Activated naive CD8-positive, alpha-beta T cell (primary cell): Measurements from ENCODE around the gene ZNF664.

ENCODE experiments used
- H3K27ac Mint-ChIP-seq: one replicate; pipeline ENCODE4 v1.8.0; 2021; ENCODE audit warnings: mixed read lengths
- H3K27me3 Mint-ChIP-seq: one replicate; pipeline ENCODE4 v1.8.0; 2021; ENCODE audit warnings: mixed read lengths
- H3K36me3 Mint-ChIP-seq: one replicate; pipeline ENCODE4 v1.8.0; 2021; ENCODE audit warnings: mixed read lengths
- H3K4me1 Mint-ChIP-seq: one replicate; pipeline ENCODE4 v1.8.0; 2021; ENCODE audit warnings: low read depth, mixed read lengths
- H3K4me3 Mint-ChIP-seq: one replicate; pipeline ENCODE4 v1.8.0; 2021; ENCODE audit warnings: mild to moderate bottlenecking, mixed read lengths
- H3K9me3 Mint-ChIP-seq: one replicate; pipeline ENCODE4 v1.8.0; 2021; ENCODE audit warnings: low read depth, mixed read lengths

The ZNF664 gene

DNA sequence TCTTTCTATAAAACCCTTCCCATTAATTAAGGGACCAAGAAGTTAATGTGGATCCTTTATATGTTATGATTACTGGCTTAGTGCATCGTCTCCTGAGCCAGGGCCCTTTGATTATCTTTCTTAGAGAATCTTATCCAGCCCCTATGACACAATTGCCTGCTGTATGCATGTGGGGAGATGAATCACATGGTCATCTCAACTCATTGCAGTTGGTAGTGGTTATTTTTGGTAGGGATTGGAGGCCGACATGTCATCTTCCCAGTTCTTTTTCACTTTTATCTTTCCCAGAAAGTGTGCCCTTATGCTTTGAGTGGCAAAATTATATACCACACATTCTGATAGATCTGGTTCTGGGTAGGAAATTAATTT, 26.0 kb downstream of the ZNF664 start:
- peaks cover 27% of the 10 kb centered on the region for H3K4me1 Mint-ChIP-seq
- H3K9me3 Mint-ChIP-seq = no peaks in the 10 kb centered on the region
- H3K4me3 Mint-ChIP-seq = no peak overlapping the region
- no peaks in the 10 kb centered on the region for H3K27me3 Mint-ChIP-seq
- H3K36me3 Mint-ChIP-seq = peaks cover 13% of the 10 kb centered on the region
- H3K27ac Mint-ChIP-seq = no peak overlapping the region

DNA sequence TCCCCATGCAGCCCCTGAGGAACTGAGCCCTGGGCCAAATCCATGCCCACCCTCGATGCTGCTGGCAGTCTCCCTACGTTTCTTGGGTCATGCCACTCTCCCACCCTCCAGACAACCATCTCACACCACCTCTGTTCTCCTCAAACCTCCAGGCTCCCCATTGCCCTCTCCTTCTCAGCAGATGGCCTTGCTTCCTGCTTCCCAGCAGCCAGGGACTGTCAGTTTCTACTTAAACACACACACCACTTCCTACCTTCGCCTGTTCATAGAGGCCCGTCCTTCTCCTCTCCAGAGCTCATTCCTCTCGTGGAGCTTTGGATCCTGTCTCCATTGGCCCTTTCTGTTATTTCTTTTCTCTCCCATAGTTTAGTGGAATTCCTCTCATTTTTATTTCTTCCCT, 27.1 kb downstream of the ZNF664 start:
- no peak overlapping the region for H3K27ac Mint-ChIP-seq
- H3K4me3 Mint-ChIP-seq = no peak overlapping the region
- peaks cover 9% of the 10 kb centered on the region for H3K36me3 Mint-ChIP-seq
- peaks cover 20% of the 10 kb centered on the region for H3K4me1 Mint-ChIP-seq
- no peaks in the 10 kb centered on the region for H3K9me3 Mint-ChIP-seq
- no peaks in the 10 kb centered on the region for H3K27me3 Mint-ChIP-seq

DNA sequence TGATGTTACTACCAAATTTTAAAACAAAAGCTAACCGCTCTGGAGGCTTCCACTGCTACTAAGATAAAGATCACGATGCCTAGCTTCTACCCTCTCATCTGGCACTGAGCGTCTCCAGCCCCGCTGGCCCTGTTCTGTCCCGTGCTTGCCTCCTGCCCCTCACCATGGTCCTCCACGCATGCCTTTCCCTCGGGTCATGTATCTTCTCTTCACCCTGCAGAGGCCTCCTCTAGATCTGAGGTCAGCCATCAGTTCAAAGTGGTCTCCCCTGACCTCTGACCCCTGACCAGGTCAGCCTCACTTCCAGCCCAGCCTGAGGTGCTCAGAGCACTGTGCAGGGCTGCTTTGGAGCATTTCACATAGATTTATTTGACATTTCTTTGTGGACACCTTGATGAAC, 28.3 kb downstream of the ZNF664 start:
- no peaks in the 10 kb centered on the region for H3K27me3 Mint-ChIP-seq
- peaks cover 8% of the 10 kb centered on the region for H3K36me3 Mint-ChIP-seq
- H3K9me3 Mint-ChIP-seq = no peaks in the 10 kb centered on the region
- H3K27ac Mint-ChIP-seq = no peak overlapping the region
- no peak overlapping the region for H3K4me3 Mint-ChIP-seq
- H3K4me1 Mint-ChIP-seq = peaks cover 16% of the 10 kb centered on the region

DNA sequence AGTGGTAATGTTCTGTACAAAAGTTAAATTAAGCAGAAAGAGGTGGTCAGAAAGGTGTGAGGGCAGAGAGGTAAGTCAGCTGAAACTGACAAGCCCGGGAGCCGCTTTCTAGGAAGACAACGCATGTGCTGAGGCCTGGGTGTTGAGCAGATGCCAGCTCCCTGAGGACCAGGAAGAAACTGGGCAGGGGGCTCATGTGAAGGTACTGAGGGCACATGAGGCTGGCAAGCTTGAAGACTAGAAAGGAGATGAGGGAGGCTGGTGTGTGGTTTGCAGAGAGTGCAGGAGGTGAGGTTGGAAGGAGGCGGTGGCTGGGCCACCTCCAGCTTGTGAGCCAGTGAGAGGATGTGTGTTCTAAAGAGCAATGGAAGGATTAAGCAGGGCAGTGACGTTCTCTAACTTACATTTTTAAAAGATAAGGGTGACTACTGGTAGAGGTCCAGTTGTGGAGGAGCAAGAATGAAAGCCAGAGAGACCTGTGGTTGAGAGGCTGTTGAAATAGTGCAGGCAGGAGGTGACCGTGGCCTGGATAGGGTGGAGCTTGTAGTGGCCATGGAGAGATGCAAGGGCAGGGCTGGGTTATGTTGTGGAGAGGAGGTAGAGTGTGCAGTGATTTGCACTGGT, 29.1 kb downstream of the ZNF664 start:
- Mint-ChIP-seq H3K27ac (no peak overlapping the region), H3K4me3 (no peak overlapping the region), H3K27me3 (no peaks in the 10 kb centered on the region), H3K36me3 (peaks cover 8% of the 10 kb centered on the region), H3K9me3 (no peaks in the 10 kb centered on the region), H3K4me1 (peaks cover 21% of the 10 kb centered on the region)

DNA sequence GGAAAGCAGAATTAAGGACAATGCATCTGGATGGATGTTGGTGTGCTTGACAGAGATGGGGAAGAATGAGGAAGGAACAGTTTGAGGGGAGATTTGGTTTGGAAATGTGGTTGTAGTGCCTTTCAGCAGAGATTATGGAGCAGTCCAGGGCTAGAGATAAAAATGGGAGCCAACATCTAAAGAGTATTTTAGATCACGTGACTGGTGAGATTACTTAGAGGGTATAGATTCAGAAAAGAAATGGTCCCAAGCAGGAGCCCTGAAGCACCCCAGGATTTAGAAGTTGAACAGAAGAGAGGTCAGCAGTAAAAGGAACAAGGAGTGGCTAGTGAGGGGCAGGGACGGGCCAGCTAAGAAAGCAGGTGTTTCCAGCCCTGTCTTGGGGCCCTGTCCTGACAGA, 29.6 kb downstream of the ZNF664 start:
- Mint-ChIP-seq H3K9me3 (no peaks in the 10 kb centered on the region), H3K27ac (no peak overlapping the region), H3K4me3 (no peak overlapping the region), H3K4me1 (peaks cover 22% of the 10 kb centered on the region), H3K27me3 (no peaks in the 10 kb centered on the region), H3K36me3 (peaks cover 8% of the 10 kb centered on the region)

DNA sequence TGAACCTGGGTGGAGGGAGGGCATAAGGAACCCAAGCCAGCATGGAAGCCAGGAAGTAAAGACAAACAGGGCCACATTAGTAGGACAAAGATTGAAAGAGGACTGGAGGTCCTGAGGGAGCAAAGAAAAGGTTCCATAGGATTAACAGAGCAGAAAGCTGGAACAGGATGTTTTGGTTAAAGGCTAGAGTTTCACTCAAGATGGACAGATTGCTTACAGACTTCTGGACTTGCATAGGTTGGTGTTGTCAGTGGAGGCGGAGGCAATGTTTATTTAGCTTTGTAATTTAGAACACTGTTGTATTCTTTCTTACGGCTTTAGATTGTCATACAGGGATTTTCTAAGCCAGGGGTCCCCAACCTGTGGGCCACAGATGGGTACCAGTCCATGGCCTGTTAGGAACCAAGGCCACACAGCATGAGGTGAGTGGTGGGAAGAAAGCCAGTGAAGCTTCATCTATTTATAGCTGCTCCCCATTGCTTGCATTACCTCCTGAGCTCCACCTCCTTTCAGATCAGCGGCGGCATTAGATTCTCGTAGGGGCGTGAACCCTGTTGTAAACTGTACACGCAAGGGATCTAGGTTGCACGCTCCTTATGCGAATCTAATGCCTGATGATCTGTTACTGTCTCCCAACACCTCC, 31.3 kb downstream of the ZNF664 start:
- H3K4me1 Mint-ChIP-seq = peaks cover 29% of the 10 kb centered on the region
- H3K27ac Mint-ChIP-seq = no peak overlapping the region
- H3K9me3 Mint-ChIP-seq = no peaks in the 10 kb centered on the region
- peaks cover 2% of the 10 kb centered on the region for H3K36me3 Mint-ChIP-seq
- H3K4me3 Mint-ChIP-seq = no peak overlapping the region
- no peaks in the 10 kb centered on the region for H3K27me3 Mint-ChIP-seq

DNA sequence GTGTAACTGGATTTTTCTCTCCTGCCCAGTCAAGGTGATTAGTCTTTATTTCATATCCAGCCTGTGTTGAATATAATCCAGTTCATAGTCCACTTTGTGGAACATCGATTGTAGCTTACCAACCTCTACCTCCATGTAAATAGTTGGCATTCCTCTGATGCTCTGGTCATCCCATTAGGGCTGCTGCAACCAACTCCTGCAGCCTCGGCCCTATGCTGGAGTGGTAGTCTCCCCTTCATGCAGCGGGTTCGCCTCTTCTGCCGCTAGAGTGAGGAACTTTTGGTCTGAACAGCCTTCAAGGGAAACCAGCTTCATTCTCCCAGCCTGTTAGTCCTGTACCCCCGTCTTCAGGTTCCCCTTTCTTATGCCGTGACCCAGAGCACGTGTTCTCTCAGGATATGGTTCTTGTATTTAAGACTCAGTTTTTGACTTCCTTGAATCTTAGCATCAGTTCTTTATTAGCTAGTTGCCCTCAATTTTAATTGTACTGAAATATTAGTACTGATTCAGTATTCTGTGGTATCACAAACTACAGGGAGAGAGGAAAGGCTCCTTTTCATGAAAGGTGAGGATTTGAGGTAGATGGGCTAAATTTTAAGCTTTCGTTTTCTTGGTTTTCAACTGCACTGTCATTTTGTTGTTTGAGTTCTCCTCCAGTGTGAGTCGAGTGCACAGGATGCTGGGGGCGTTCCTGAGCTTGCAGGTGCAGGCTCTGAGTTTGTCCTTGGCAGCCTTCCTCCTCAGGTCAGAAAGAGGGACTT, 33.2 kb downstream of the ZNF664 start:
- H3K27ac Mint-ChIP-seq = peak overlapping the region; percentile 88
- H3K9me3 Mint-ChIP-seq = no peaks in the 10 kb centered on the region
- H3K4me3 Mint-ChIP-seq = peak overlapping the region; percentile 66
- H3K36me3 Mint-ChIP-seq = peaks cover 8% of the 10 kb centered on the region
- H3K4me1 Mint-ChIP-seq = peaks cover 31% of the 10 kb centered on the region
- no peaks in the 10 kb centered on the region for H3K27me3 Mint-ChIP-seq

DNA sequence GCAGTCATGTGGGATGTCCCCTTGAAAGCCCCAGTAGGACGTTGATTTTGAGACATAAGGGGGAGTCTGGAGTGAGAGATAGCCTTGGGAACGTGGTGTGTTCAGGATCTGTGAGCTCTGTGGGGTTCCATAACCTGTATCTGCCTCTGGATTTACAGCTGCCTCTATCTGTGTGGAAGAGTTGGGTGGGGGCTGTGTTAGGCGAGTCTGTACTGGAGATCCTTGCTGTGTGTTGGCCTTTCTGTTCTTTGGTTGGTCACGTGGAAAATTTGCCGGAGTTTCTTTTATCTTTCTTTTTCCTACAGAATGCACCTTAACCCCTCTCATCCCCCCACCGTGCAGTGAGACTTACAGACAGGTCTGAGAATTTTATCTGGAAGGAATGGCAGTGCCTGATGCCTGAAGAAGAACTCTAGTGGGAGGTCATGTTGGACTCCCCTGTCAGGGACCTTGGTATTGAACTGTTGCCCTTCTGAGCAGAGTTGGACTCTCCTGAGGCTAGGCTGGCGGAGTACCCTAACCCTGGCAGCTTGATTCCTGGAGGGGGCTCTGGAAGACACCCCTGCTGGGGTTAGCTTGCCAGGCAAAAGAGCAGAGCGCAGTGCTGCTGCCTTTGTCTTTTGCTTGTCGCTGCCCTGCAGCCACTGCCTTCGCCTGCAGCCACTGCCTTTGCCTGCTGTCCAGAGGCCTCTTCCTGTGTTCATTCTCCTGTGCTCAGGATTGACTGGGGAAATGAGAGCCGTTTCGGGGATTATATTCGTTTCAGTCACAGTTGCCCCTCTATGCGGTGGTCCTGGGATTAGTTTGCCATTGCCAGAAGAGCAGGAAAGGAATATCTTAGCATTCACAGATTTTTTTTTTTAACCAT, 34.1 kb downstream of the ZNF664 start:
- Mint-ChIP-seq H3K27me3 (no peaks in the 10 kb centered on the region), H3K9me3 (no peaks in the 10 kb centered on the region), H3K4me3 (peak overlapping the region; percentile 66), H3K27ac (peak overlapping the region; percentile 88), H3K36me3 (peaks cover 11% of the 10 kb centered on the region), H3K4me1 (peaks cover 31% of the 10 kb centered on the region)

DNA sequence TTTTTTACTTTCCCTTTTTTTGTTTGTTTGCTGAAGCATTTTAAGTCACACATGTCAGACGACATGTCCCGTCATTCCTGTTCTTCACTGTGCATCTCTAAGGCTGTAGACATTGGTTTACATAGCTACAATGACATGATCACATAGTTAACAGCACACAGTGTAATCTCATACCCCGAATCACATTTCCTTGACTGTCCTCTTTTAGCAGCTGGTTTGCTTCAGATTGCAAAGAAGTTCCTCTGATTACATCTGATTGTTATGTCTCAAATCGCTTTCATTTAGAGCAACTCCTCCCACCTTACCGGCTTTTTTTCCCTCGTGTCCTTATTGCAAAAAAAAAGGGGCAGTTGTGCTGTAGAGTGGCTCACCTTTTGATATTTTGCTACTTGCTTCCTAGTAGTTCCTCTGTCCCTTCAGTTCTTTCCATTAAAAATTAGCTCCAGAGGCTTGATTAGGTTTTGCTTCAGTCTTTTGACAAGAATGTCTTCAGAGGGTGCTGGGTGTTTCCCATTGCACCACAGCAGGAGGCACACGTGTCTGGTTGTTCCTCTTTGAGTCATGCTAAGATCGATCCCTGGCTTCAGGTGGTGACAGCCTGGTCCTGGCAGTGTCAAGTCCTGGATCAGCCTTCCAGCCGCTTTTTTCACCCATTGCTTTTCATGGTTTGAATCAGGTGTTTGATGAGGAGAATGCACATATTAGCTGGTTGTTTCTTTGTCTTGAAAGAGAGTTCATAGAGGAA, 35.0 kb downstream of the ZNF664 start:
- peaks cover 31% of the 10 kb centered on the region for H3K4me1 Mint-ChIP-seq
- peak overlapping the region; percentile 6 for H3K27ac Mint-ChIP-seq
- H3K9me3 Mint-ChIP-seq = no peaks in the 10 kb centered on the region
- no peak overlapping the region for H3K4me3 Mint-ChIP-seq
- H3K27me3 Mint-ChIP-seq = no peaks in the 10 kb centered on the region
- H3K36me3 Mint-ChIP-seq = peaks cover 17% of the 10 kb centered on the region

DNA sequence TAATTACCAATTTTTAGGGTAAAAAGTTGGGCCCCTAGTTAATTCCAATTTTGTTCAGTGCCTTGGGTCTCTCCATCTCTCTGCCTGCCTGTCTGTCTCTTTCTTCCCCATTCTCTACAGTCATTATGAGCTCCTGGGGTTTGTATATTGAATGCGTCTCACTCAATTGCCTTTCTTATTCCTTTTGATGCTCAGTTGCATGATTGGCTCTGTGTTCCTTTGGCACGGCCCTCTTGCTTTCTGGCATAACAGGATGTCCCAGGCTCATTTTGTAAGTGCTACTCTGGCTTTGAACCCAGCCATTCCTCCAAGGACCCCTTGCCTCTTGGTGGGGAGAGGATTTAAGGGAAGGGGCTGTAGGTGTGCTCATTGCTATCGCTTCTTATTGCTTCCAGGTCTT, 35.6 kb downstream of the ZNF664 start:
- Mint-ChIP-seq H3K27me3 (no peaks in the 10 kb centered on the region), H3K27ac (no peak overlapping the region), H3K36me3 (peaks cover 22% of the 10 kb centered on the region), H3K9me3 (no peaks in the 10 kb centered on the region), H3K4me3 (no peak overlapping the region), H3K4me1 (peaks cover 31% of the 10 kb centered on the region)

DNA sequence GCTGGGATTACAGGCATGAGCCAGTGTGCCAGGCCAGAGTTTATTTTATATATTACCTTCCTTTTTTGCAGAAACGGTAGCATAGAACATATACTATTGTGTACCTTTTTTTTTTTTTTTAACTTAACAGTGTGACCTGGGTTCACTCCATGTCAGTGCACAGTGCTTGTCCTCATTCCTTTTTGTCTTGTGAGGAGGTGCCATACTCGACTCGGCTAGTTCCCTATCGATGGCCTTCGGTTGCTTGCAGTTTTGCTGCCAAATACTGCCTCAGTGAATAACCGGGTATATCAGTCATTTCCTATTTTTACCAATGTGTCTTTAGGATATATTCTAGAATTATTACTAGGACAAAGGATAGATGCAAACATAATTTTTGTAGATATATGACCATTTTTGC, 36.8 kb downstream of the ZNF664 start:
- no peaks in the 10 kb centered on the region for H3K27me3 Mint-ChIP-seq
- H3K4me3 Mint-ChIP-seq = no peak overlapping the region
- H3K27ac Mint-ChIP-seq = no peak overlapping the region

DNA sequence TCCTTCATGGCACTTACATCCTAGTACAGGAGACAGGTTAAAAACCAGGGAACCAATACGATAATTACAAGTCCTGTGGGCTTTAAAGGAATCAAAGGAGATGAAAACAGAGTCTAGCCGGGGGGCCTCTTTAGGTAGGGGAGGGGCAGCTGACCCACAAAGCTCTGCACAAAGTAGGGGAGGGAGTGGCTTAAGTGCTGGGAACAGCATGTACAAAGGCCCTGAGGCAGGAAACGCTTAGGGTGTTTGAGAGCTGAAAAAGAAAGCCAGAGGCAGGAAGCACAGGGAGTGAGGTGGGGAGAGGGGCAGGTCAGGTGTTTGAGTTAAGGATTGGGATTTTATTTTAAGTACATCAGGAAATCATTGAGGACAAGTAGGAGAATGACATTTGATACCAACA, 37.7 kb downstream of the ZNF664 start:
- H3K27me3 Mint-ChIP-seq = no peaks in the 10 kb centered on the region
- H3K4me3 Mint-ChIP-seq = no peak overlapping the region
- no peak overlapping the region for H3K27ac Mint-ChIP-seq
- peaks cover 28% of the 10 kb centered on the region for H3K4me1 Mint-ChIP-seq
- peaks cover 24% of the 10 kb centered on the region for H3K36me3 Mint-ChIP-seq
- no peaks in the 10 kb centered on the region for H3K9me3 Mint-ChIP-seq

More for the DNA sequence above, 36.8 kb downstream of the ZNF664 start:
- Mint-ChIP-seq H3K4me1 (peaks cover 31% of the 10 kb centered on the region), H3K36me3 (peaks cover 22% of the 10 kb centered on the region), H3K9me3 (no peaks in the 10 kb centered on the region)

DNA sequence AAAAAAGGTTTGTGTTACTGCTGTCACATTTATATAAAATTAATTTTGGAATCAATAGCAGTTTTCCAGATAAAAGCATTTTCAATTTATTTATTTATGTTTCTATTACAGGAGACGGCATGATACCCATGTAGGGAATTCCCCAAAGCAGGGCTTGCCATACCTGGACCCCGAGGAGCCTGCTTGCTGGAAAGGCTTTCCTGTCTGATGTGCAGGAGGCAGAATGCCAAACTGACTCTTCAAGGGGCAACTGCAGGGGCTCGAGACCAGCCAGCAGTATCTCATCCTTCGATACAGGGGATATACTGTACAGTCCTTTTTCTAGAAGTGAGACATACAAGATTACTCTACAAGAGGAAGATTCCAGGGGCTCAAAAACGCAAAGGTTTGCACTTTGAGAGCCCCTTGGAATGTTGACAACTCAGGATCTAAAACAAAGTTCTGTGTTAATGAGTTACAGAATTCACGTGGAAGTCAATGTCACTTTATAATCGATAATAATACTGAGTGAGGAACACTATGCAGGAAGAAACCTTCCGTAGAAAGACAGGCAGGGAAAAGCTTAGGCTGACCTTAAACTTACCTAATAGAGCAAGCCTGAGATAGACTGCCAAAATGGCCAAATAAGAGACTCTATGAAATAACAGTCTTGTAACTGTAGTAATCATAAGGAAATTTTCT, 38.6 kb downstream of the ZNF664 start:
- H3K36me3 Mint-ChIP-seq = peaks cover 24% of the 10 kb centered on the region
- H3K9me3 Mint-ChIP-seq = no peaks in the 10 kb centered on the region
- H3K4me1 Mint-ChIP-seq = peaks cover 20% of the 10 kb centered on the region
- H3K4me3 Mint-ChIP-seq = no peak overlapping the region
- H3K27ac Mint-ChIP-seq = no peak overlapping the region
- H3K27me3 Mint-ChIP-seq = no peaks in the 10 kb centered on the region

DNA sequence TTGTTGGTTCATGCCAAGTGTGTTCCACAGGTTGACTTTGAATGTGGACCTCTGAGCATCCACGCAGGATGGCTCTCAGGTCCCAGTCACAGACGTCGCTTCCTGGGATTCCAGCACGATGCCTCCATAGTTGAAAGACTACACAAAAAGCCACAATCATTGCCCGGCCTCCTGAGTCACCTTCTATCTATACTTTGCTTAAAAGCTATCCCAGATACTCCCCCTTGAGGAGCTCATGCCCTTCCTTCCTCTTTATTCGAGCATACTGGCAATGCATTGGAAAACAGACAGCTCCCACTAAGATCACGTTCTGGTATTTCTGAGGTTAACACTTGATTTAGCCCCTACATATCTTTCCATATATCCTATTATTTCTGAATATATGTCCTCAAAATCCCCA, 40.1 kb downstream of the ZNF664 start:
- peaks cover 24% of the 10 kb centered on the region for H3K36me3 Mint-ChIP-seq
- H3K4me3 Mint-ChIP-seq = no peak overlapping the region
- no peaks in the 10 kb centered on the region for H3K27me3 Mint-ChIP-seq
- H3K27ac Mint-ChIP-seq = no peak overlapping the region
- H3K9me3 Mint-ChIP-seq = no peaks in the 10 kb centered on the region
- peaks cover 9% of the 10 kb centered on the region for H3K4me1 Mint-ChIP-seq
